Endothelial cell of umbilical vein (primary cell): Measurements from ENCODE around the gene WNT4. TPM values are rescaled to one million over a fixed set of nuclear protein-coding genes. Genes with fewer than 3 reads are reported as not detected.

Source experiments
- BruUV-seq: library from RNA; stranded (reverse); fragments of 400-500 nt; replicated peaks from 2 replicates; lab custom pipeline; 2021; lab: Mats Ljungman, UMichigan
- CTCF ChIA-PET: fragments of 300-600, 350-600 bp; sonication (Branson Sonifier 250); formaldehyde crosslinking; loops from one replicate; lab custom pipeline; 2021; ENCODE audit warnings: antibody characterized with exemption, inconsistent platforms; lab: Charles Lee
- POLR2A ChIA-PET: fragments of 300-600, 350-600 bp; sonication (Branson Sonifier 250); formaldehyde crosslinking; loops from one replicate; lab custom pipeline; 2021; ENCODE audit warnings: antibody characterized with exemption, inconsistent platforms; lab: Charles Lee
- DNase-seq: peaks from one replicate; pipeline ENCODE4 v3.0.0-alpha.2; 2011; ENCODE audit warnings: low read depth, low spot score
- FAIRE-seq: peaks from 2 replicates; lab custom pipeline; 2011; peaks lifted over from hg19 to GRCh38; lab: Jason Lieb, UNC
- H2AFZ ChIP-seq: 2 replicates; pipeline ENCODE4 v1.6.0; 2012; ENCODE audit warnings: low read depth, low read length, control low read depth, inconsistent platforms
- H3K27ac ChIP-seq: 2 replicates; pipeline ENCODE4 v1.5.1; 2011; ENCODE audit warnings: low read depth, mild to moderate bottlenecking, control low read depth, low read length, moderate library complexity; ENCODE audit not compliant: insufficient read depth
- H3K27me3 ChIP-seq, 2 experiments: 2 replicates each; pipeline versions ENCODE4 v1.6.0 to v1.6.1; 2011; ENCODE audit warnings: low read length in 2 of 2, mixed read lengths in 1 of 2; ENCODE audit not compliant: control insufficient read depth in 2 of 2, insufficient read depth in 2 of 2
- H3K36me3 ChIP-seq, 2 experiments: 2 replicates in 1 of 2; 3 replicates in 1 of 2; pipeline ENCODE4 v1.5.1; 2011; ENCODE audit warnings: low read length in 2 of 2, mild to moderate bottlenecking in 1 of 2, moderate library complexity in 1 of 2; ENCODE audit not compliant: control insufficient read depth in 2 of 2, insufficient read depth in 2 of 2; ENCODE audit errors: extremely low read depth in 1 of 2
- H3K4me1 ChIP-seq: 3 replicates; pipeline ENCODE4 v1.5.1; 2011; ENCODE audit warnings: mild to moderate bottlenecking, low read length; ENCODE audit not compliant: control insufficient read depth, insufficient read depth; ENCODE audit errors: extremely low read depth
- H3K4me2 ChIP-seq: 2 replicates; pipeline ENCODE4 v1.6.1; 2011; ENCODE audit warnings: low read length, control low read depth, mixed read lengths; ENCODE audit not compliant: insufficient read depth
- H3K4me3 ChIP-seq, 3 experiments: fragments of 200-600 bp in 1 of 3; sonication (generic), shearing (Covaris generic) in 1 of 3; replicated peaks in 1 of 3; 2 replicates each; pipeline ENCODE4 v1.5.1; 2011 to 2016; ENCODE audit warnings: control low read depth in 3 of 3, low read length in 3 of 3, mild to moderate bottlenecking in 2 of 3, inconsistent platforms in 1 of 3, low read depth in 1 of 3, moderate library complexity in 1 of 3; ENCODE audit not compliant: insufficient read depth in 1 of 3
- H3K79me2 ChIP-seq: 2 replicates; pipeline ENCODE4 v1.6.0; 2012; ENCODE audit warnings: low read length, inconsistent platforms; ENCODE audit not compliant: control insufficient read depth, insufficient read depth
- H3K9ac ChIP-seq: replicated peaks from 2 replicates; pipeline ENCODE3; 2011; ENCODE audit warnings: low read length, control low read depth; ENCODE audit not compliant: insufficient read depth; ENCODE audit errors: extremely low read depth
- H3K9me1 ChIP-seq: replicated peaks from 3 replicates; pipeline ENCODE4 v1.6.0; 2011; ENCODE audit warnings: mild to moderate bottlenecking, low read length; ENCODE audit not compliant: control insufficient read depth, insufficient read depth; ENCODE audit errors: extremely low read depth
- H3K9me3 ChIP-seq: replicated peaks from 2 replicates; pipeline ENCODE4 v1.5.1; 2012; ENCODE audit warnings: low read length, inconsistent platforms; ENCODE audit not compliant: control insufficient read depth, insufficient read depth
- H4K20me1 ChIP-seq: replicated peaks from 2 replicates; pipeline ENCODE3; 2011; ENCODE audit warnings: mild to moderate bottlenecking, low read length; ENCODE audit not compliant: control insufficient read depth, insufficient read depth; ENCODE audit errors: extremely low read depth
- EZH2 ChIP-seq: IDR thresholded peaks from 2 replicates; pipeline ENCODE4 v1.6.1; 2012; ENCODE audit warnings: borderline replicate concordance, low read depth, mild to moderate bottlenecking, moderate library complexity, low read length, inconsistent platforms; ENCODE audit not compliant: severe bottlenecking
- FOS ChIP-seq: IDR thresholded peaks from 2 replicates; pipeline ENCODE4 v1.6.1; 2011; ENCODE audit warnings: mild to moderate bottlenecking, low read length, moderate library complexity, borderline replicate concordance; ENCODE audit not compliant: insufficient read depth
- GATA2 ChIP-seq: IDR thresholded peaks from 2 replicates; pipeline ENCODE4 v1.7.0; 2011; ENCODE audit warnings: low read depth, mild to moderate bottlenecking, moderate library complexity, mixed read lengths, low read length; ENCODE audit not compliant: insufficient read length, insufficient read depth
- JUN ChIP-seq: IDR thresholded peaks from 2 replicates; pipeline ENCODE4 v1.6.1; 2011; ENCODE audit warnings: borderline replicate concordance, low read depth; ENCODE audit not compliant: insufficient read length, insufficient read depth
- MYC ChIP-seq: IDR thresholded peaks from one replicate; pipeline ENCODE4 v1.6.1; 2011; ENCODE audit warnings: mild to moderate bottlenecking, low read depth, low read length
- POLR2A ChIP-seq: IDR thresholded peaks from 2 replicates; pipeline ENCODE4 v1.6.1; 2012; ENCODE audit warnings: low read depth, mild to moderate bottlenecking, control low read depth, low read length
- POLR2AphosphoS5 ChIP-seq: IDR thresholded peaks from 2 replicates; pipeline ENCODE4 v1.6.1; 2012; ENCODE audit warnings: low read depth, mild to moderate bottlenecking, control low read depth, low read length, moderate library complexity; ENCODE audit not compliant: insufficient read depth
- dilution Hi-C: fragments of 300-500 bp; cut with MboI; formaldehyde crosslinking; loops from one replicate; pipeline ENCODE4 v1.15.0; 2019; ENCODE audit warnings: low sequenced_read_pairs; ENCODE audit not compliant: extremely low pct_ligation_motif_present
- intact Hi-C: fragments of 100-400 bp; cut with micrococcal nuclease; formaldehyde crosslinking; loops from one replicate; pipeline ENCODE4 v1.10.0; 2022
- polyA plus RNA-seq, 4 experiments: library from polyadenylated mRNA; depleted of rRNA in 3 of 4; stranded (reverse) in 3 of 4; unstranded in 1 of 4; fragments of >200 nt; gene quantifications; 2 replicates each; pipeline versions ENCODE4 v1.2.1 to v1.2.3, GENCODE V29; 2011 to 2012; ENCODE audit warnings: missing spikeins in 1 of 4
- total RNA-seq: library from RNA; stranded (reverse); gene quantifications from 2 replicates; pipeline ENCODE4 v1.2.3, GENCODE V29; 2021
- TF ChIP-seq, protein P1 (sequence below): IDR thresholded peaks from 2 replicates; pipeline ENCODE4 v1.6.1; 2011; ENCODE audit not compliant: insufficient read depth, insufficient read length
- TF ChIP-seq, protein P2 (sequence below), 2 donors: IDR thresholded peaks; 1 replicate in 1 of 2; 2 replicates in 1 of 2; pipeline ENCODE4 v1.5.1; 2011; ENCODE audit warnings: low read length in 2 of 2, mild to moderate bottlenecking in 2 of 2, moderate library complexity in 2 of 2, control low read depth in 1 of 2, inconsistent platforms in 1 of 2, low read depth in 1 of 2; ENCODE audit not compliant: insufficient read depth in 1 of 2; ENCODE audit errors: extremely low read depth in 1 of 2

The WNT4 gene
- total and polyA plus RNA-seq, 2 donors (not counting 3 experiments of a cell fraction or from before 2014, with no cell fraction given) = 0.06 TPM; not detected in 1

DNA sequence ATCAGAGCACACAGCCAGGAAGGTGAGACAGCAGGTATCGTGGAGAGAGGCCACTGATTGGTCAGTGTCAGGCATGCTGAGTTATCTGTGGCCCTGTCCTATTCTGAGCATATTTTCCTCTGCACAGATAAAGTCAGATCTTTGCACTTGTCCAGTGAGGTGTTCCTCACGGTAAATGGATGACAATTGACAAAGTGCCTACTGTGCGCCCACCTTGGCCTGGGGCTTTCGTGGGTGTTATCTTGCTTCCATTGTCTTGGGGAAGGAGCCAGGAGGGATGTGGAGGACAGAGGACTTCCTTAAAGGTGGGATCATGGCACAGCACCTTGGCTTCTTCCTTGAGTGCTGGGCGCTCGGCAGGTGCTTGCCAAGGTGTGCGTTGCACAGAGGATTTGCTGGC lies 46.0 kb upstream of the WNT4 start:
- H3K9ac ChIP-seq = no peak overlapping the region
- no peak overlapping the region for H3K4me2 ChIP-seq
- ChIA-PET POLR2A (no interaction called here), CTCF (no interaction called here)
- intact Hi-C loops = no loop called here
- H3K4me3 ChIP-seq = no peak overlapping the region
- no peaks in the 10 kb centered on the region for H3K4me1 ChIP-seq
- H3K9me3 ChIP-seq = no peaks in the 10 kb centered on the region
- H3K27ac ChIP-seq = no peak overlapping the region
- no peaks in the 10 kb centered on the region for H3K9me1 ChIP-seq
- dilution Hi-C loops = no loop called here
- TF ChIP-seq JUN (no peak), MYC (no peak), GATA2 (no peak), POLR2A (no peak), POLR2AphosphoS5 (no peak), FOS (no peak), EZH2 (no peak)
- TF ChIP-seq, protein P1, sequence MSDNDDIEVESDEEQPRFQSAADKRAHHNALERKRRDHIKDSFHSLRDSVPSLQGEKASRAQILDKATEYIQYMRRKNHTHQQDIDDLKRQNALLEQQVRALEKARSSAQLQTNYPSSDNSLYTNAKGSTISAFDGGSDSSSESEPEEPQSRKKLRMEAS = no peak
- TF ChIP-seq, protein P2, sequence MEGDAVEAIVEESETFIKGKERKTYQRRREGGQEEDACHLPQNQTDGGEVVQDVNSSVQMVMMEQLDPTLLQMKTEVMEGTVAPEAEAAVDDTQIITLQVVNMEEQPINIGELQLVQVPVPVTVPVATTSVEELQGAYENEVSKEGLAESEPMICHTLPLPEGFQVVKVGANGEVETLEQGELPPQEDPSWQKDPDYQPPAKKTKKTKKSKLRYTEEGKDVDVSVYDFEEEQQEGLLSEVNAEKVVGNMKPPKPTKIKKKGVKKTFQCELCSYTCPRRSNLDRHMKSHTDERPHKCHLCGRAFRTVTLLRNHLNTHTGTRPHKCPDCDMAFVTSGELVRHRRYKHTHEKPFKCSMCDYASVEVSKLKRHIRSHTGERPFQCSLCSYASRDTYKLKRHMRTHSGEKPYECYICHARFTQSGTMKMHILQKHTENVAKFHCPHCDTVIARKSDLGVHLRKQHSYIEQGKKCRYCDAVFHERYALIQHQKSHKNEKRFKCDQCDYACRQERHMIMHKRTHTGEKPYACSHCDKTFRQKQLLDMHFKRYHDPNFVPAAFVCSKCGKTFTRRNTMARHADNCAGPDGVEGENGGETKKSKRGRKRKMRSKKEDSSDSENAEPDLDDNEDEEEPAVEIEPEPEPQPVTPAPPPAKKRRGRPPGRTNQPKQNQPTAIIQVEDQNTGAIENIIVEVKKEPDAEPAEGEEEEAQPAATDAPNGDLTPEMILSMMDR (IDR thresholded peaks at IDR 0.05; ENCODE audit: extremely low read depth in 1 of 2, insufficient read depth in 1 of 2, low read depth in 1 of 2, low read length in 2 of 2) = no peak
- no TSS peak for BruUV-seq
- no peaks in the 10 kb centered on the region for H3K36me3 ChIP-seq
- no peaks in the 10 kb centered on the region for H3K79me2 ChIP-seq
- no peak for DNase-seq
- no peak for FAIRE-seq
- peaks cover 2% of the 10 kb centered on the region for H4K20me1 ChIP-seq
- peaks cover 2 to 5% of the 10 kb centered on the region in 2 experiments for H3K27me3 ChIP-seq
- no peak overlapping the region for H2AFZ ChIP-seq
